GM18870 (cell line): ENCODE data around the gene TMEM255B.
"Not testable (repeated sequence)": the region's sequence is repeated elsewhere in the genome, so short reads cannot be mapped to it uniquely, and the experiment has no call there.

Source experiments
- ATAC-seq: cut with Tn5 transposase; IDR thresholded peaks from one replicate; pipeline ENCODE4 v1.9.1; 2021; ENCODE audit warnings: moderate library complexity; ENCODE audit not compliant: unreplicated experiment

The TMEM255B gene

DNA sequence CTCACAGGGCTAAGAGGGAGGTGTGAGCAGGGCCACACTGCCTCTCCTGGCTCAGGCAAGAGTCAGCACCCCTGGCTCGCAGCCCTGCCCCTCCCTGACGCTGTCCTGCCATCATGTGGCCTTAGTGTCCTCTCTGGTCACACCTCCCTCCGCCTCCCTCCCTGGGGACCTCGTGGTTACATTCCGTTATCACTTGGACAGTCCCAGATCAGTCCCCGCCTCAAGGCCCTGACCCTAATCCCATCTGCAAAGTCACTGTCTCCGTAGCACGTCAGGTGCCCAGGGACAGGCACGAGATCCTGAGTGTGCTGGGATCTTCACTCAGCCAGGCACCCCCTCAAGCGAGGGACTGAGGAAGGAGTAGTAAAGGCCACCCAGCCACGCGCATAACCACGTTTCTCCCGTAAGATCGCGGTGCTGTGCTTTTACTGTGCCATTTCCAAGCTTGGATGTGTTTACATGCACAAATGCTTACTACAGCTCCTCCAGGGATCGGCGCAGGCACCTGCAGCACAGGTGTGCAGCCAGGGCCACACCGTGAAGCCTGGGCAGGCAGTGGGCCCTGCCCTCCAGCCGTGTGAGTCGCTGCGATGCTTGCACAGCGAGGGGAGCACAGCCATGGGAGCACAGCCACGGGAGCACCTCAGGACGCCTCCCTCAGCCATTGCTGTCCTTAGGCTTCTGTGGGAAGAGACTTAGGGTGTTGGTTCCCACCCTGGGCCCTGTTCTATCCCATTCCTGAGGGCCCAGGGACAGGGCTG lies 10.7 kb upstream of the TMEM255B start:
- no peak for ATAC-seq

DNA sequence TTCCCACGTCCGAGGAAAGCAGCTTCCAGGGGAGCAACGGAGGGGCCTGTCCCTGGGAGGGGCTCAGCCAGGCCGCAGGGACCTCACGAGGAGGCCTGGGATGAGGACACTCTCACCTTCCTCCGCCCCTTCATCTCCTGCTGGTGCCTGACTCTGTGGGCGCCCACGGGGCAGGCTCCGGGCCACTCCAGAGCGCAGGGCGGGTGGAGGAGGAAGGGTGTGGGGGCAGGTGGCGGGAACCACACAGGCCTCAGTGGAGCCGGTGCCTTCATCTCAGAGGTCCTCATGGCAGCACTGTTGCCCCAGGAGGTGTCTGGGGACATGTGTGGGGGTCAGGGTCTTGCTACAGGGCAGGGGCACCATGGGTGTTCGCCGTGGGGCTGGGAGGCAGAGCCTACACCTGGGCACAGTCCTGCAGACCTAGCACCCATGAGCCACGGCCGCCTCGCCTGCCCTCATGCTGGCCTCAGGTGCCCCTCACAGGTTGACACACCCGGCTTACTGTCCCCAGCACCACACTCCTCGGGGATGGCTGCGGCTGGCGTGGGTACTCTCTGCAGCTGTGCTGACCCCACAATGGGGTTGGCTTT lies 10.1 kb upstream of the TMEM255B start:
- no peak for ATAC-seq

DNA sequence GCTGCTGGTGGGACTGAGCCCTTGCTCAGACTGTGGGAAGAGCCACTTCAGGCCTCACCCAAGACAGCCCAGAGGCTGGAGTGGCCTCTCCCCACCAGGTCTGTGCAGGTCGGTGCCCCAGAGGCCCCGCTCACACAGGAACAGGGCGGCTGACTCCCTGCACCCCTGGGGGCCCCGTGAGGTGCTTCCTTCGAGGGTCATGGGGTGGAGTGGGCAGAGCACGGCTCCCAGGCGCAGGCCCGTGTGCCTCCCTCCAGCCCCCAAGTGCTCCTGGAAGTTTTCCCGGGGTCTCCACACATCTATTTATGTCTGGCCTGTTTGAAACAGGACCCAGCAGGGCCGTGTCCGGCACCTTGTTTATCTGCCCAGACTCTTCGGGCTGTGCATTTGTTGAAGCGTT lies 9.5 kb upstream of the TMEM255B start:
- no peak for ATAC-seq

DNA sequence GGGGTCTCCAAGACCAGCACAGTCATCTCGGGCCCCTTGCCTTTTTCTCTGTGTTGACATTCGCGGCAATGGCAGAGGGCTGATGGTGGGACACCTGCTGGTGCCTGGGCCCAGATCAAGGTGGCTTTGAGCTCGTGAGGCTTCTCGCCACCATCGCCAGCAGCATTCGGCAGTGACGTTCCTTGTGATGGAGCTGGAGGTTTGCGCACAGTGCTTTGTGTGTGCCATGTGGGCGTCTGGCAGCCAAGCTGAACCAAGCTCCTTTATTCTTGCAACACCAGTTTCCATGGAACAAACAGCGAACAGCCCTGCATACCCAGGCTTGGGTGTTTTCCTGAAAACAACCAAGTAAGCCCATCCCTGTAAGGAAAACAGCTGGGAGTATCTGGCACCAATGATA lies 9.1 kb upstream of the TMEM255B start:
- no peak for ATAC-seq

DNA sequence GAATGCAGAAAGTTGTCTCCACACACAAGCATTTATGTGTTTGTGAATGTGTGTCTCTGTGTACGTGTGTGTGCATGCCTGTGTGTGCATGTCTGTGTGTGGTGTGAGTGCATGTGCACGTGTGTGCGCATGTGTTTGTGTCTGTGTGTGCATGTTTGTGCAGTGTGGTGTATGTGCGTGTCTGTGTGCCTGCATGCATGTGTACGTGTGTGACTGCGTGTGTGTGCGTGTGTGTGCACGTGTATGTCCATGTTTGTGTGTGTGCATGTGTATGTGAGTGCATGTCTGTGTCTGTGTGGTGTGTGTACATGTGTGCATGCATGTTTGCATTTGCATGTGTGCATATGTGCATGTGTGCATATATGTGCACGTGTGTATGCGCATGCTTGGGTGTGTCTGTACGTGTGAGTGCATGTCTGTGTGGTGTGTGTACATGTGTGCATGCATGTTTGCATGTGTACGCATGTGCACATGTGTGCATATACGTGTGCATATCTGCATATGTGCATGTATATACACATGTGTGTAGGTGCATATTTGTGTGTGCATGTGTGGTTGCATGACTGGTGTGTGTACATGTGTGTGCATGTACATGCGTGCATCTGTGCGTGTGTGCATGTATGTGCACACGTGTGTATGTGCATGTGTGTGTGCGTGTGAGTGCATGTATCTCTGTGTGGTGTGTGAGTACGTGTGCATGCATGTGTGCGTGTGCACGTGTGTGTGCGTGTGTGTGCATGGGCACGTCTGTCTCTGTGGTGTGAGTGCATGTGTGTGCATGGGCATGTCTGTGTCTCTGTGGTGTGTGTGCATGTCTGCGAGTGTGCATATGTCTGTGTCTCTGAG lies 8.2 kb upstream of the TMEM255B start:
- no peak for ATAC-seq

DNA sequence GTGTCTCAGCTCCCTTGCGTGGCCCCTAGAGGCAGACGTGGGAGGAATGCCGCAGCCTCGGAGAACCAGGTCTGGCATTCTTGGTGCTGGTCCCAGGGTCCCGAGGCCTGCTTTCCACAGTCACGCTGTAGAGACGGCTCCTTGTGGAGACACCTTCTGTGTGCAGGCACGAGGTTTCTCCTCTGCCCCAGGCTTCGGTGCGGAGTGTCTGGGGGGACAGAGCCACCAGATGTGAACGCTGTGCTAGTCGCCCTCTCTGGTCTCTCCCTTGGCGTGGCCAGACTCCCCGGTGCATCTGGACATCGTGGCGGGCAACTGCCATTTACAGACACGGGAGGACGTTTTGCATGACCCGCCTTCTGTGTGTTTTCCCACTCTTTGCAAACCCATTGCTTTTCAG lies 7.5 kb upstream of the TMEM255B start:
- no peak for ATAC-seq

DNA sequence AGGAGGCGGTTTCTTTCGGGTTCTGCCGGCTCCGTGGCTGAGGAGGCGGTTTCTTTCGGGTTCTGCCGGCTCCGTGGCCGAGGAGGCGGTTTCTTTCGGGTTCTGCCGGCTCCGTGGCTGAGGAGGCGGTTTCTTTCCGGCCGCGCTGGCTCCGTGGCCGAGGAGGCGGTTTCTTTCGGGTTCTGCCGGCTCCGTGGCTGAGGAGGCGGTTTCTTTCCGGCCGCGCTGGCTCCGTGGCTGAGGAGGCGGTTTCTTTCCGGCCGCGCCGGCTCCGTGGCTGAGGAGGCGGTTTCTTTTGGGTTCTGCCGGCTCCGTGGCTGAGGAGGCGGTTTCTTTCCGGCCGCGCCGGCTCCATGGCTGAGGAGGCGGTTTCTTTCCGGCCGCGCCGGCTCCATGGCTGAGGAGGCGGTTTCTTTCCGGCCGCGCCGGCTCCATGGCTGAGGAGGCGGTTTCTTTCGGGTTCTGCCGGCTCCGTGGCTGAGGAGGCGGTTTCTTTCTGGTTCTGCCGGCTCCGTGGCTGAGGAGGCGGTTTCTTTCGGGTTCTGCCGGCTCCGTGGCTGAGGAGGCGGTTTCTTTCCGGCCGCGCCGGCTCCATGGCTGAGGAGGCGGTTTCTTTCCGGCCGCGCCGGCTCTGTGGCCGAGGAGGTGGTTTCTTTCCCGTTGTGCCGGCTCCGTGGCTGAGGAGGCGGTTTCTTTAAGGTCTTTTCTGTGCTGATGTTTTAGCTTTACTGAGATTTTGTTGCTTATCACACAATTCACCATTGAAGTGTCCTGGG lies 6.6 kb upstream of the TMEM255B start:
- ATAC-seq, result not testable (repeated sequence)

DNA sequence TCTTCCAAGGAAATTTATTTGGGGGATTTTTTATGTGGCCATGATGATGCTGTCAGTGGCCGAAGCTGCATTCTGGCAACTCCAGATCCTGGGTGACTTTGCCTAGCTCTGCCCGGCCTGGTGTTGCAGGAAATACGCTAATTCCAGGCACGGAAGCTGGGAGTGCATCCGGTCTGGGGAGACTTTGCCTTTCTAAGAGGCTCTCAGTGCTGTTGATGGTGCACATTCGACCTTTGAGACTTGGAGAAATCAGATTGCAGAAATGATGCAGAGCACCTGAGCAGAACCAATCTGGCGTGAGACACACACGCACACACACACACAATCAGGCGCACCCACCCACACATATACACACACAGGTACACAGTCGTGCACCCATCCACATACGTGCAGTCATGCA lies 5.9 kb upstream of the TMEM255B start:
- no peak for ATAC-seq

DNA sequence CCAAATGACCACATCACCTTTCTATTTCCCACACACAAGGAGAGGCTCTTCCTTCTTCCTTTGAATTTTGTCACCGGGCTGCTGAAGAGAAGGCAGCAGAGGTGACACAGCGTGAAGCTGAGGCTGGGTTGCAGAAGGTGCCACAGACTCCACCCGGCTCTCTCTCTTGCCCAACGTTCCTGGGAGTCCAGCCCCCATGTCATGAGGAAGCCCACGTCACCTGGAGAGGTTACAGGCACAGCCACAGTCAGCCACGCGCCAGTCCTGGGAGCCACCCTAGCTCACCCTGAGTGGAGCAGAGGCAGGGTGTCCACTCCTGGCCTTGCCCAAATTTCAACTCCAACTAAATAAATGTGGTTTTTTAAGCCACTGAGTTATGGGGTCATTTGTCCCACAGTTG lies 4.8 kb upstream of the TMEM255B start:
- no peak for ATAC-seq

DNA sequence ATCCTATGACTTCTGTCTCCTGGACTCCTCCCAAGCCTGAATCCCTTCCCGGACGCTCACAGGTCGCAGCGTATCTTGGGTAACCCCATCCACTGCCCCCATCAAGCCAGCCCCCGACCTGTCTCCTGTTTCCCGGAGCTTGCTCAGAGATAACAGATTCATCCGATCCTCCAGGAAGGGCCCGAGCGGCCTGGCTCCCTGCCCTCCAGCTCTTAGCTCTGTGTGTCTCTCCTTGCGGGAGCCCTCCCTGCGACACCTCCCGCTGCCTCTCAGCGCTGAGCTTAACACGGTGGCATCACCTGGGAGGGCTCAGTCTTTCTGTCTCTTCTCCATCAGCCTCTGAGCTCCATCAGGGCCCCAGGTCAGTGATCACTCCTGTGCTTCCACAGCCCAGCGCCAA lies 4.3 kb upstream of the TMEM255B start:
- no peak for ATAC-seq

DNA sequence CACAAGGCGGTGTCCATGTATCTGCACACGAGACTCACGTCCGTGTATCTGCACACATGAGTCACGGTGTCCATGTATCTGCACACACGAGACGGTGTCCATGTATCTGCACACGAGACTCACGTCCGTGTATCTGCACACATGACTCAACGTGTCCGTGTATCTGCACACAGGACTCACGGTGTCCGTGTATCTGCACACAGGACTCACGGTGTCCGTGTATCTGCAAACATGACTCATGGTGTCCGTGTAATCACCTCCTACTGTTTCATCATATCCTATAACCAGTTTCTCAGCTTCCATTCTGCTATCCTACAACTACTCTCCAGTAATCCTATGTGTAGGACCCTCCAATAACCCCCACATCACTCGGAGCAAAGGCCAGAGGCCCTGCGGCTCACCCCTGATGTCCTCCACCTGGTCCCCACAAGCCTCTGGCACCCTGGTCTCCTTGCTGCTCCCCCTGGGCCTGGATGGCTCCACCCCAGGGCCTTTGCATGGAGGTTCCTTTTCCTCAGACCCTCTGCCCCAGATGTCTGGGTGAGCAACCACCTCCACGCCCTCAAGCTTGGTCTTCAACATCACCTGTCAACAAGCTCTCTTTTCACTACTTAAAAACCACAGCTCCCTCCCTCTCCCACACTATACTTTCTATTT lies 2.5 kb upstream of the TMEM255B start:
- no peak for ATAC-seq

DNA sequence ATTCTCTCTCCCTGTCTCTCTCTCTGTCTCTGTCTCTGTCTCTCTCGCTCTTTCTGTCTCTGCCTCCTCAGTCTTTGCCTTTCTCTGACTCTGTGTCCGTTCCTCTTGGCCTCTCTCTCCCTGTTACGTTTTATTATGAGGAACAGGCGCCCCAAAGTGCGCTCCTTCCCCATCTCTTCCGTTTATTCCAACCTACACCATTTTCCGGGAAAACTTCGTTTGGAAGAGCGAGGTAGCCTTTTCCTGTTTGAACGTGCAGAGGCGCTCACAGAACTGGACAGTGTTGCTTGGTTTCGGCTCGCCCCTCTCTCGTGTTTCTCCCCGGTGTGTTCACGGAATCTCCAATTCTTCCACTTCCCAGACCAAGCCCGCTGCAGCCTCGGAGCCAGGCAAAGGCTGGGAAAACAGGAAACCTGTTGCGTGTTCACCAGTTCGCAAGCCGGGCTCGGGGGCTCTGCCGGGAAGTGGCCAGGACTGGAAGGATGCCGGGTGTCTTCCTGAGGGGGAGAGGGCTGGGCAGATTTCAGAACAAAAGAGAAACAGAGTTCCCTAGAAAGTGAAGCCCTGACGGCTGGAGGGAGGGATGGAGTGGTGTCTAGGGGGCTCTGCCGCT lies 605 bp downstream of the TMEM255B start:
- no peak for ATAC-seq

DNA sequence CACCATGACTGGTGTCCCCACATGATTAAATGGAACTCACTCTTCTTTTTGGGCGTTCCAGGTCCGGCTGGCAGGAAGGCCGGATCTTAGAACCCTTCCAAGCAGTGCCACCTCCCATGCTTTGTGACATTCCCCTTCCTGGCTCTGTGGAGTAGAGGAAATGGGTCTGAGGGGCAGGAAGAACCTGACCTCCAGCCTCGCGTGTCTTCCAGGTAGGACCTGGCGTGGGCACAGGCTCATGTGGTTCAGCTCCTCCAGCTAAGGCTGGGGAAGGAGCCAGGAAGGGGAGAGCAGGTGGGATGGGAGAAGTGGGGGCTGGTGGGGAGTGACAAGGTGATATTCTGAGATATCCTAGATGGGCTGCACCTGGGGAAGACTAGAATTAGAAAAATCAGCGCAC lies 2.1 kb downstream of the TMEM255B start:
- ATAC-seq, result no peak

DNA sequence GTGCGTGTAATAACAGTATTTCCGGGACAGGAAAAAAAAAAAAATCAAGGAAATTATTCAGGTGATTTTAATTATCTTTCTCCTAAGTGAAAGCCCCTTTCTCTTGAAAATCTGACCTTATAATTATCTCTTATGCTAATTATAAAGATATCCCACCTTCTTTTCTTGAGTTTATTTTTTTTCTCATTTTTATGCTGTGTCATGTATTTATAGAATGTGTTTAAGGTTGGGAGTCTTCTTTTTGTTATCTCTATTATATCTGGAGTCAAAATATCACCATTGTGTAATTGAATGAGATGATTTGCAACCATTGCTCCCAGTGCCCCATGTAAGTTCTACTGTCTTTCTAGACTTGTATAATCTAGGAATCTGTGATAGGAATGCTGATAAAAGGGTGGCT lies 3.0 kb downstream of the TMEM255B start:
- ATAC-seq, result no peak

DNA sequence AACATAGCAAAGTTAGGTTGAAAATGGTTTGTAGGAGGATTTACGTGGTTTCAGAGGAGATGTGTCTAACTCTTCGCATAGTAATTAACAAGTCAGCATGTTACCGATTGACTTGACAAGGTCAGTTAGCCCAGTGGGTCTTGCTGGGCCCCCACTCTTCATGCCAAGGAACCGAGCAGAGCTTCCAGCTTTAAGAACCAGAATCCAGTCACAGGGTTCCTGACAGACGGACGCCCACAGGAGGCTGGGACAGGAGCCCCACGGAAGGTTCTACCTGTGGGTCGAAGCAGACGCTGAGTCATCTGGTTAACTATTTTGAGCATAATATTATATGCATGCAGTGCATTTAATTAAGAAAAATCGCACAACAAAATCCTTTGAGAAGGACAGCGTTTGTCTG lies 3.5 kb downstream of the TMEM255B start:
- no peak for ATAC-seq

DNA sequence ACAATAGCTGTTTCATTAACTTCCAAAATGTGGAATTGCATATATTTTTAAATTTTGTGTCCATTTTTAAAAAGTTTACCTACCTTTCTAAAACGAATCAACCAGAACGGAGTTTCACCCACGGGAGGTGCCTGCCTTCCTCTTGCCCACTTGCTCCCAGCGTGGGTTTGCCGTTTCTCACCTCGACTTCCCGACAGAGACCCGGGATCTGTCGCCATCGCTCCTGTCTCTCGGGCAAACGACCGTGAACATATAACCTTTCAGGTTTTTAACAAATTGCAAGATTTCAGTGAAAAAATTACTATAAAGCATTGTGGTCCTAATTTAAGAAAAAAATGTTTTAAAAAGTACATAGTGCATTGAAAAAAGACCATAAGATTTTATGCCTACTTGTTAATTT lies 4.2 kb downstream of the TMEM255B start:
- no peak for ATAC-seq

DNA sequence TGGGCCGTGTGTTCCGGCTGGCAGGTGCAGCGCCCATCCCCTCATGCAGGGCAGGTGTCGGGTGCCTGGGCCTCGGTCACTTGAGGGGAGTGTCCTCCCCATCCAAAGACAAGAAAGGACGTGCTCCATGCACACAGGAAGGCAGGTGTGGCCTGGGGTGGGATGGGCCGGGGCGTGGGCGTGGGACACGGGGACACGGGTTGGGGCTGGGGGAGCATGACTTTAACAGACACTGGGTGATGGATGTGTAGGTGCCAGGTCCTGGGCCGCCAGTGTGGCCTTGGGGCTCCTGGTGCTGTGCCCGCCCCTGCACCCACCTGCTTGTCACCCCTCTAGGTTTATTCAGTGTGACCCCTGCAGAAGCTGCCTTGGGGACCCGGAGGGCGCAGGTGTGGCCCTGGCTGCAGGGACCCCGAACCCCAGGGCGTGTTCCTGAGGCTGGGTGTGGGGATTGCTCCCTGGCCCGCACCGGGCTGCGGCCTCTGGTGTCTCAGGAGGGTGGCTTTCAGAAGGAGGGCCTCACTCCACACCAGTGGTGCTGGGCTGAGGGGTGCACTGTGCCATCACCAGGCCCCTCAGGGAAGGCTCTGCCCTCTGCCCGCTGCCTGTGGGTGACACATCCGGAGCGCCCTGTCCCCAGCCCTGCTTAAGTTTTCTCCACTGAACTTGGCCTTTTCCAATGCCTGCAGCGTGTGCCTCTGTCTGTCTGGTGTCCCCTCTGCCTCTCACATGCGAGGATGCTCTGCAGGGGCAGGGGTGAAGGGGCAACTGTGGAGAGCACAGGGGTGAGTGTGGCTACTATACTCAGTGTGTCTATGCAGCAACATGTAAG lies 5.2 kb downstream of the TMEM255B start:
- no peak for ATAC-seq

DNA sequence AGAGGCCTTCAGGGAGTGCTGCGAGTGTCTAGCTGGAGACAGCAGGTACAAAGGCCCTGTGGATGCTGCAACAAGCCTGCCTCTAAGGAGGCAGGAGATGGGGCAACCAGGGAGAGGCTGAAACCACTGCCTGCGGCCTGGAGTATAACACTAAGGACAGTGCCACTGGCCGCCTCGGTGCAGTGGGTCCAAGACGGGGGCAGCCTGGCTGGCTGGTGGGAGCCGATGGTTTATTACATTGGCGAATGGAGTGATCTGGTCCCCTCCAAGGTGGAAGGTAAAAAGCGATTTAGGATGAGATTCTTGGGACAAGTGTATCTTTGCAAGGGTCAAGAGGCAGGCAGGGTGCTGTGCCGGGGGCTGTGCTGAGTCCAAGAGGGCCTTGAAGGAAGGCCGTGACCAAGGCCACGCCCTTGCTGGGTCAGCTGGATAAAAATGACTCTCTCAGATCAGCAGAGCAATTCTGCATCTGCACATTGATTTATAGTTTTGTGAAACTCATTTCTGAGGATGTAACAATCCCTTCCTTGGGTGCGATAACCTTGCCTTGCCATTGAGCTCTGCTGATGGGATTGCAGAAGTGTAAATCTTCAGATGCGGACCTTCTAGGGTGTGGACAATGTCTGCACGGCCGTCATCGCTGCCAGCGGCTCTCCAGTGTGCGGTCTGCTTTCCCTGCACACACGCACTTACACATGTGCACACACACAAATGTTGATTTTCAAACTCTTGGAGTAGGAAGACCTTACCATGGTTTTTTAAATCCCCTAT lies 6.0 kb downstream of the TMEM255B start:
- ATAC-seq, result no peak

DNA sequence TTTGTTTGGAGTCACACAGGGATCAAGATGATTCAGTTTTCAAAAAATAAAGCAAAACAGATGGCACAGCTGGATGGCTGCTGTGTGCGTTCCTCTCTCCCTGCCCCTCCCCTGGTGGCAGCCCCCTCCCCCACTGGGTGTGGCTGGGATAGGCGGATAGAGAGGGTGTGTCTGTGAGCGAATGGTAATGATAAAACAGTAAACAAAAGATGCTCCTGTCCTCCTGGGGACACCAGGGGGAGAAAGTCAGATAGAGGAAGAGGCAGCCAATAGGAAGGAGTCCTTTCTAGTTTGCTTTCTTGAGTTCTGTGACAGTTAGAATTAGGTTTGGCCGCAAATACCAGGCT lies 6.5 kb downstream of the TMEM255B start:
- no peak for ATAC-seq
